GM19099 (cell line): ENCODE measurements around the gene TNFRSF14.

ENCODE experiments used
- POLR2A ChIP-seq: IDR thresholded peaks from 3 replicates; pipeline ENCODE4 v1.6.1; 2011; ENCODE audit warnings: low read depth; ENCODE audit not compliant: insufficient read length; ENCODE audit errors: extremely low read depth

Gene TNFRSF14

DNA sequence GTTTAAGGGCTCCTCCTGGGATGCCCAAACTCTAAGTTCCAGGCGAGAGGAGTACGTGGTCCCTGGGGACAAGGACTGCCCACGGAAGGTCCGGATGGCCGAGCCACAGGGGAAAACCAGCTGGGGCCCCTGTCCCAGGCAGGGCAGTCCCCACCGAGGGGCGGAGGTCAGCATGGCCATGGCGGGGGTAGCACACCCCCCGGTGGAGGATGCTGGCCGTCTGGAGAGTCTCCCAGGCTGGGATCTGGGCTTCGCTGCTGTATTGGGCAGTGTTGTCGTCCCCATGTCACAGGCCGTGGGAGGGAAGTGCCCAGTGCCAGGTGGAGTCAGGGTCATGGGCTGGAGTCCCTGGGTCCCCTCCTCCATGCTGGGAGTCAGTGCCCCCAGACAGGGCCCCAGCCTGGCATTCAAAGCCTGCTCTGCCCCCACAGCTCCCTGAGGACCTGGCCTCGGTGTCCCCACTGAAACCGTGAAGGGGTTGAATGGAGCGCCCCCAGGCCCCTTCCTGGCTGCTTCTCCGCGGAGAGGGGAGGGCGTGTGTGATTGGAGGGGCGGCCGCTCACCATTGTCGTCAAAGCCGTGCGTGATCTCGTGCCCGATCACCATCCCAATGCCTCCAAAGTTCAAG, 37.2 kb downstream of the TNFRSF14 start:
- TF ChIP-seq POLR2A = no peak

DNA sequence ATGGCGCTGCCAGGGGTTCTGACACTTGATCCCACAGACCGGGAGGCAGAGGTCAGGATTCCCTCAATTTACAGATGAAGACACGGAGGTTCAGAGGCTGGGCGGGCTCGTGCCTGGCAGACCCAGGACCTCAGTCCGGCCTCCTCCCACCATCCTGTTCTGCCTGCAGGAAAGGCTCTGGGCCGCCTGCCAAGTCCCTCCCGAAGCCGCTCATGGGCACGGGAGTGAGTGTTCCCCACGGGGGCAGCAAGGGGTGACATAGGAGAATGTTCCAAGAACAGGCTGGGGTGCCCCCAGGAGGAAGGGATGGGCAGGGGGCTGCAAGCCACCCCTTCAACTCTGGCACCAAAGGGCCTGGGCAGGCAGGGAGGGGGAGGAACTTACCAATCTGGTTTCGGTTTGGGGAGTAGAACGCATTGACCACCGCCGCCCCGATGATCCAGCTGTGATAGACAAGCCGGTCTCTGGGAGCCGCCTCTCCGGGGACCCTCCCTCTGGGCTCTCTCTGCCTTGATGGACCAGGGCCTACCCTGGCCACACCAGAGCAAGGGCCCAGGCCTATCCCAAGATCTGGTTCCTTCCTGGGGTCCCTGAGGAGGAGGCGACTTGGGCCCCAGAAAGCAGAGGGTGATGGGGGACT, 38.0 kb downstream of the TNFRSF14 start:
- no peak for TF ChIP-seq POLR2A

DNA sequence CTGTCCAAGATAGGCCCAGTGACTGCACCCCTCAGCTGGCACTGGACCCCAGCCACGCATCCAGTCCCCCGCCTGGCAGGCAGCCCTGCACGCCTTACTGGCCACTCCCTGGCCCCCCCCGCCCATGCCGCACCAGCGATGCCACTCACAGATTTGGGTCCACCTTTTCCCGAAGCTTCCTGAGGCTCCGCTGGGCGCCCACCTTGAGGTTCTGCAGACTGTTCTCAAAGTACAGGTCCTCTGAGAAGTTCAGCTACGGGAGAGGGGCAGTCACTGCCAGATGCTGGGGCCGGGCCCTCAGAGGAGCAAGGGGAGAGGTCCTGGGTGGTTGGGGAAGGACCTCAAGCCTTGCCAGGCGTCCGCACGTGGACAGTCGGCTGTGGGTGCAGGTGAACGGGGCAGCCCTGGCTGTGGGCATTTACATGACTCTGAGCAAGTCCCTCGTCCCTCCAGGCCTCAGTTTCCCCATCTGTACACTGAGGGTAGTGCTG, 38.5 kb downstream of the TNFRSF14 start:
- no peak for TF ChIP-seq POLR2A

DNA sequence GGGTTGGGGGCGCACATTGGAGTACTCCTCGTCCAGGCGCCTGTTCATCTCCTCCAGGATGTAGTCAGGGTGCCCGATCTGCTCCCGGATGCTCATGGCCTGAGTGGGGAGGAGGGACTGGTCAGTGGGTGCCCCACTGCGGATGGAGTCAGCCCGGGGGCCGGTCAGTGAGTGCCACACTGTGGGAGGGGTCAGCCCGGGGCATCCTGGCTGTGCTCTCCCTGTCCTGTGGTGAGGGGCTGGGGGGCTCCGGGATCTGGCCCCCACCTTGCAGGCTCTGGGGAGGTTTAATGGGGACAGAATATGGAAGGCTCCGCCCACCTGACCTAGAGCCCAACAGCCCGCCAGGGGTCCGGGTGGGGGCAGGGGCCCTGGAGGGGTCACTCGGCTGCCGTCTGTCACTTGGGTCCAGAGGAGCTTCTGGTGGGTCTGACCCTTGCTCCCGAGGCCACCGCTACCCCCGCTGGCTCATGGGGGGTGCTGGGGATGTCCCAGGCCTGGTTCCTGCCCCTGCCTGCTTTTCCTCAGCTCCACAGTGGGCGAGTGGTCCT, 39.2 kb downstream of the TNFRSF14 start:
- TF ChIP-seq POLR2A = no peak

DNA sequence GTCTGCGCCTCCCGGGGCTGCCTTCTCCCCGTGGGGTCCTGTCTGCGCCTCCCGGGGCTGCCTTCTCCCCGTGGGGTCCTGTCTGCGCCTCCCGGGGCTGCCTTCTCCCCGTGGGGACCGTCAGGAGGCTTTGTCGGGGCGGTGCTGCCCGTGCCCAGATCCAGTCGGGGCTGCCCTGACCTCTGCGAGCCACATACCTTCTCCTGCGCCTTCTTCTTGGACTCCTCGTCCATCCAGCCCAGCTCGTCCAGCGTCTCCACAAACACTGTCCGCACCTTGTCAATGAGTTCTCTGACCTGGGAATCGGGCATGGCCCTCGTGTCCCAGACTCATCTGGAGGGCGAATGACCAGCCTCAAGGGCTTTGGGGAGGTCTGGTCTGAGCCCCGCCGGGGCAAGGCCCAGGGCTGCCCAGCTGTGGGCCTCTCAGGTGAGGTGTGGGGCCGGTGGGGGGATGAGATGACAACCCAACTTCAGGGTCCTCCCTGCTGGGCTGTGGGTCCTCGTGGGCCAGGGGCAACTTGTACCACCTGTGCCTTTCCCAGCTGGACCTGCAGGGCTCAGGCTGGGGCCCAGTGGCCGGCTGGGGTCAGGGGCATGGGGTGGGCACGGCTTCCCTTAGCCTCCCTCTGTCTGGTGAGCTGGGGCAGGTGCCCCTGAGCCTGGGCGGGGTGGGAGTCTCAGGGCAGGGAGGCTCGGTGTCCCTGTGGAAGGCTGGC, 39.8 kb downstream of the TNFRSF14 start:
- no peak for TF ChIP-seq POLR2A

DNA sequence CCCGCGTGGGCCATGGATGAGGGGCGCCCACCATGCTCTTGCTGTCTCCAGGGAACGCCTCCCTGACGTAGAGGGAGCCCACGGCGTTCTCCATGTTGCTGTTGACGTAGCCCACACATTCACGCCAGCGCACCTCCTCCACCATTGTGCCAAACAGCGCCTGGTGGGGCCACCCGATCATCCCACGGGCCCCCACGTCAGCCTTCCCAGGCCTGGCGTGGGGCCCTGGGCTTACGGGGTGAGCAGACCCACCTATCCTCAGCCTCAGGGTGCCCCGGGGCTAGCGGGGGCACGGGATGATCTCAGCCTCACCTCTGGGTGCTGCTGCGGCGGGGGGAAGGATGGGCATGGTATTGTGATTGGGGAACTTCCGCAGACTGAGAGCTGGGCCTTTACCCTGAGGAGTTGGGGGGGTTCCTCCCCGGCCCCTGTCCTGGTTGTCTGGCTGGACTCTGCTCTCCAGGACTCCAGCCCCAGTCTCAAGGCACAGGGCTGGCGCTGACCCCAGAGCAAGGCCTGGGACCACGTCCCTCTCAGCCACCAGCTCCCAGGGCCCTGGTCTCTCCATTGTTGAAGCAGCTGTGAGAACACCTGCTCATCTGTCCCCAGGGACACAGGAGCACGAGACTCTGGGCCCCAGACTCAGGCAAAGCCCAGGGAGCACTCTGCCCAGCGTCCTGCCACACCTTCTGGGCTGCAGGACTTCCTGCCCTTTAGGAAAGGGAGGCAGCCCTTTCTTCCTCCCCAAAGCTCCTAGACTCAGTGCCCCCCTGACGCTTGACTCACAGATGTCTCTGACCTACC, 40.6 kb downstream of the TNFRSF14 start:
- no peak for TF ChIP-seq POLR2A

DNA sequence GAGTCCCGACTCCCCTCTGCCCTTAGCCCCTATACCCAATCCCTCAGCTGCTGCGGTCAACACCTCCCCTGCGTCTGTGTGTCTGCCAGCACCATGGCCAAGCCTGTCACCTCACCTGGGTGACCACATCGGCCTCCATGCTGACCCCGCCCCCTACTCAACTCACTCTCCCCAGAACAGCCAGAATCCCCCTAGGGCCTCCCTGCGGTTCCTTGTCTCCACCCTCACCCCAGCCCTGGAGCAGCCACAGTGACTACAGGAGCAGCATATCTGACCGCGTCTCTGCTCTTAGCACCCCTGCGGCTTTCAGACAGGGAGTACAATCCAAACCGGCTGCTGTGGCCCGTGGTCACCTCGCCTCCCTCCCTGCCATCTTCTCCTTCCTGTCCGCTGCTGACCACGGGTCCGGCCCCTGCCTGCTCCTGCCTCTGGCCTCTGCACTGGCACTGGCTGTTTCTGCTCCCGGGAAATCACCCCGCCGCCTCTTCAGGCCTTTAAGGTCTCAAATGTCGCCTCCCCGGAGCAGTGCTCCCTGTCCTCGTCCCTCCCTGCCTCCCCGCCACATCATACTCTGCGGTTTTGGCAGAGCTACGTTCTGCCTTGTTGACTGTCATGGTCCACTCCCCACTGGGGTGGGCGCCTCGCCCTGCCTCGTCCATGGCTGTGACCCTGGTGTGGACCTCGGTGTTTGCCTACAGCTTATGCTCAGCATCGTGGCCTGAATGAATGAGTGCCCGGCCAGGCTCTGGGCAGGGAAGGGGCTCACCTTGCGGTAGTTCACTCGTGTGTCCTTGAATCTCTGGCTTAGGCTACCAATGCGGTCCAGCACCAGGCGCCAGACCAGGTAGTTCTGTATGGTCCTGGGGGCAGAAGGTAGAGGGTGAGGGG, 41.5 kb downstream of the TNFRSF14 start:
- no peak for TF ChIP-seq POLR2A

DNA sequence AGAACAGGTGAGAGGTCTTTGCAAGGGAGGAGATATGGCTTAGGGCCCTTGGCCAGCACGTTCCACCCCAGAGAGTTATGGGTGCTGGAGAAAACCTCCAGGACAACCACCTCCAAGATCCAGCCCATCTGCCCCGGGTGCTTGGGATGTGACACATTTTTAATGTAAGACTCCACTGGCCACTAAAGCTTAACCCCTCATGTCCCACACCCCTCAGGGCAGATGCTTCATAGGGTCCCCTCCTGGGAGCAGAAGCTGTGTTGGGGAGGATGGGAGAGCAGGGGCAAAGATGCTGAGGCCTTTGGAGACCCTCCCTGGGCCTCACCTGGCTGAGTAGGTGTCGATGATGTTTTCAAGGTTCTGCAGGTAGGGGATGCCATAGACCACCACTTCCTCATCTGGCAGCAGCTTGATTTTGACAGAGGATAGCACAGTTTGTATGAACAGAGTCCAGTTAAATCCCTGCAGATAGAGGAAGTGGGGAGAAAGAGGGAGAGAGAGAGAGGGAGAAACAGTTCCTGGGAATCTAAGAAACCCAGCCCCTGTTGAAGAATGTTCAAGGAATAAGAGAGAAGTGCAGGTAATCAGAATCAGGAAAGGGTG, 42.3 kb downstream of the TNFRSF14 start:
- TF ChIP-seq POLR2A = no peak

DNA sequence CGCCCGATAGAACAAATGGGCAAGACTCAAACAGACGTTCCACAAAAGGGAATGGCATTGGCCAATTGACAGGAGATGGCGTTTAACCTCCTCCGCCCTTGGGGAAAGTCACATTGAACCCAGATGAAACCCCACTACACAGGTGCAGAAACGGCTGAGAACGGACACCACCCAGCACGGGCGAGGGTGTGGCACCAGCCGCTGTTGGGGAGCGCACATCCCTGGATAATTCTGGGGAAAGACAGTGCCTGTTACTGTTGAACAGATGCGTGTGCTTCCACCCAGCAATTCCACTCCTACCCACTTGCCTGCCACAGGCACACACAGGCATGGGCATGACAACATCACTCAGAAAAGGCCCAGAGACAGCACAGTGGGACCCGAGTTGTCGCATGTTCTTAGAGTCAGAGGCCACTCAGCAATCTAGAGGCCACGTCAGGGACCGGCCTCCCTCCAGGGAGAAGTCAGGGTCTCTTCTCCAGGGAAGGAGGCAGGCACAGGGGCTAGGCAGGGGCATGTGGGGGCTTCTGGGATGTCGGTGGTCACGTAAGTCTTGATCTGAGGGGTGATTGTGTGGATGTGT, 45.6 kb downstream of the TNFRSF14 start:
- TF ChIP-seq POLR2A = no peak

DNA sequence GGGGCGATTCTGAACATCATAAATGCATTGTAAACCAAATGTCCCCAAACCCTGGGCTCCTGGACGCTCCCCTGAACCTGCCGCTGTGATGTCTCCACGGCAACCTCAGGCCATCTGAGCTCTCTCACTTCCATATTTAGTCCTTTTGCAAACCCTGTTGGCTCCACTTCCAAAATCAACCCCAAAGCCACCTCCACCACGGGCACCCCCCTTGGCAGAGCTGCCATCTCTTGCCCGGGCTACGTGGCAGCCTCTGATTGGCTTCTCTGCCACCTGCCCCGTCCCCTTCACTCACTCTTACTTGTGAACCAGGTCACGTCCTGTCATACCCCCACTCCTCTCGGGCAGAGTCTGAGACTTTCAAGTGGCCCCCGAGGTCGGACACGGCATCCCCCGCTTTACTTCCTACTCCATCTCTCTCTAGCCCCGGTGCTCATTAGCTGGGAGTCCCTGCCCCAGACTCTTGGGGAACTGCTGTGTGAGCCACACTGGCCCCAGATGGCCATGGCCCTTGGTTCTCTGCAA, 46.2 kb downstream of the TNFRSF14 start:
- TF ChIP-seq POLR2A = no peak

DNA sequence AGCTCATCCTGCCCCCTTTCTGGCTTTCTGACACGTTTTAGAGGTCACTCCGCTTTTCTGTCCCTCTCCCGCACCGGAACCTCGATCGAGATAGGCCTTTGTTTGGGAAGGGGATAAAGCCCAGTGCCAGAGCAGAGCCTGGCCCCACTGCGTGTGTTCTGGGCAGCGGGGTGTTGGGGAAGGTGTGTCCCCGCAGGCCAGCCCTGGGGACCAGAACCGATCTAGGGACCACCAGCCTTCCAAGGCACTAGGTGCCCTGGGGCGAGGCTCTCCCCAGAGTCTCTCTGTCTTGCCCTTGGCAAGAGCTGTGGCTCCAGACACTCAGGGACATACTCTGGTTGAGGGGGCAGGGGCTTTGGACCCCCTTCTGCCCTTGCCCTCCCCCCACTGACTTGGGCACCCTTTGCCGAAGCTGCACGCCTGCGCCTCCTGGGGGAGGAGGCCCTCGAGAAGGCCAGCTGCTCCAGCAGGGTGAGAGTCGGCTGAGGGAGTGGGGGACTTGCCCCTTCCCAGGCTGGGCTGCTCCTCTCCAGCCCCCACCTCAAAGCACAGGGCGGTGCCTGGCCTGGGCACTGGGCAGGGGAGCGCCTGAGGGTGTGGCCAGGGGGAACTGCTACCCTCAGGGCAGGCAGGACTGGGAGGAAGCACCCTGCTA, 46.8 kb downstream of the TNFRSF14 start:
- TF ChIP-seq POLR2A = no peak

DNA sequence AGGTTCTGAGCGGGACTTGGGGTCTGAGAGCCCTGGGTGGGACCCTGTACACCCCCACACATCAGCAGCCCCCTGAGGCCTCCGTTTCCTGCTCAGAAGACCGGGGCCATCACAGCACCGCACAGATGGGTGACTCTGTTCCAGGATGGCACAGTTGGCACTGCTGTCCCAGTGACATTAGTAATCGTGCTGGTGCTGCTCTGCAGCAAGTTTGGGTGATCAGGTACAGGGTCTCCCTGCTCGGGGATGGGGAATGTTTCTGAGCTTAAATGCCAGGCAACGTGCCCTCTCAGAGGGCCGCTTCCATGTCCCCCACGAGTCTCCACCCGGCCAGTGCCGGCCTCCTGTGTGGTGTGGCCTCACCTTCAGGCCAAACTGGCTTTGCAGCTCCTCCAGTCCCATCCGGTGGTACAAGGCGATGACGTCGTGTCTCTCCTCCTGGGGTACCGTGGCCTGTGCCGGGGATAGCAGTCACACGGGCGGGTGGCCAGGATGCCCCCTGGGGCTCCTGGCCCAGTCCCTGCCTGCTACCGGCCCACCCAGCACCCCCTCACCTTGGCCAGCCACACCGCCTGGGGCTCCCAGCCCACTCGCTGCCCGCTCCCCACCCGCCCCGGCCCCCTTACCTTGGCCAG, 47.5 kb downstream of the TNFRSF14 start:
- TF ChIP-seq POLR2A = no peak
